ENCODE results near the gene BEND7.
"Not testable (repeated sequence)": the region's sequence is repeated elsewhere in the genome, so short reads cannot be mapped to it uniquely, and the experiment has no call there.

Gene BEND7

DNA sequence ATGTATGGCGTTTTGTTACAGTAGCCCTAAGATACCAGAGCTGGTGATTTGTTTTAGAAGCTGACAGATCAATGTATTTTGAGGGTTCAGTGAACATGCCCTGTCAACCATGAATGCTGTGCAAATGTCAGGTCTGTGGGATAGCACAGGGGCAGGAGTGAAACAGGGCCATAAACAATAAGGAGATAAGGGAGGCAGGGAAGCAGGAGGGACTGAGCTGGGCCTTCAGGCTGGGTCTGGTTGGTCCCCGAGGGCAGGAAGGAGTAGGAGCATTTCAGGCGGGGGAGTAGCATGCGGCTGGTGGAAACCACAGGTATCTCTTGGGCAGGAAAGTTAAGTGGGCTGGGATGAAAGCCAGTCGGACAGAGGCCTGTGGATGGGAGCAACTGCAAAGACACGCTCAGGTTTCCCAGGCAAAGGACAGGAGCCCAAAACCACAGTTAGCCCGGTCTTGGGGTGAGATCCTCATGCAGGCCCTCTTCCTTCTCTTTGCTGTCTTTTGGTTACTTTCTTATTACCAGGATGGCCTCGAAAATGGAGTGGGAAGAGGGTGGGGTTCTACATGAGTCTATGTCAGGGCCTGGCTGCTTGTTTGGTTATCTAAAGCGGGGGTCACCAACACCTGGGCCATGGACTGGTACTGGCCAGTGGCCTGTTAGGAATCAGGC, 111.2 kb downstream of the BEND7 start:
- H3K27ac Mint-ChIP-seq, result no peak overlapping the region
- ATAC-seq (replicated peaks) (no peak), DNase-seq (no peak)
- peaks cover 2% of the 10 kb centered on the region for H3K36me3 Mint-ChIP-seq (ENCODE audit: insufficient read depth)
- H3K4me3 Mint-ChIP-seq, result no peak overlapping the region
- peaks cover 0 to 5% of the 10 kb centered on the region in 2 donors for H3K9me3 Mint-ChIP-seq
- H3K27me3 Mint-ChIP-seq, result peaks cover 34 to 50% of the 10 kb centered on the region in 2 donors
- no peaks in the 10 kb centered on the region for H3K4me1 Mint-ChIP-seq (ENCODE audit: low read depth in 2 of 2)

DNA sequence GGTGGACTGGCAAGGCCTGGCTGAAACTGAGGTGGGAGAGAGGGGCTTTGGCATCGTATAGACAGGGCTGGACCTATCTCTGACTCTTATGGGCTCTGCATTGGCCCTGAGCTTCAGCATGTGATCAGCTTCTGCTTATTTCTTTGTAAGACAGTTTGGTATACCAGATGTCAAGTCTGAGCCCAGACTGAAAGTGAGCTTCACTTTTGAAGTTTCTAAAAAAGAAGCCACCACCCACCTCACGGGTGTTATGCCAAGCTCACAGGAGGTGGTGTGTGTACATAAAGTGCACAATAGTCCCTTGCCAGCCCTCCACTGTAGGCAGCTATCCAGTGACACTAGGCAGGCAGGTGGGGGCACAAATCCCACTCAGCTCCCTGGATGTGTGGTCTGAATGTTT, 112.1 kb downstream of the BEND7 start:
- no peak for ATAC-seq (replicated peaks)
- Mint-ChIP-seq H3K27ac (no peak overlapping the region), H3K27me3 (peaks cover 38 to 44% of the 10 kb centered on the region in 2 donors), H3K4me3 (no peak overlapping the region), H3K9me3 (peaks cover 0 to 5% of the 10 kb centered on the region in 2 donors), H3K36me3 (ENCODE audit: insufficient read depth) (peaks cover 2% of the 10 kb centered on the region), H3K4me1 (ENCODE audit: low read depth in 2 of 2) (no peaks in the 10 kb centered on the region)
- no peak for DNase-seq

GRCh38 chr10:13414855-13415254, 114.0 kb downstream of the BEND7 start:
- H3K27me3 Mint-ChIP-seq, result peaks cover 40 to 50% of the 10 kb centered on the region in 2 donors
- no peaks in the 10 kb centered on the region for H3K36me3 Mint-ChIP-seq (ENCODE audit: insufficient read depth)
- no peaks in the 10 kb centered on the region for H3K4me1 Mint-ChIP-seq (ENCODE audit: low read depth in 2 of 2)
- H3K9me3 Mint-ChIP-seq, result peaks cover 0 to 5% of the 10 kb centered on the region in 2 donors
- DNase-seq (no peak), ATAC-seq (replicated peaks) (no peak)
- H3K4me3 Mint-ChIP-seq, result no peak overlapping the region
- H3K27ac Mint-ChIP-seq, result no peak overlapping the region

GRCh38 chr10:13414137-13414536, 114.7 kb downstream of the BEND7 start:
- Mint-ChIP-seq H3K27me3 (peaks cover 40 to 53% of the 10 kb centered on the region in 2 donors), H3K9me3 (peaks cover 0 to 5% of the 10 kb centered on the region in 2 donors)
- no peak for ATAC-seq (replicated peaks)

DNA sequence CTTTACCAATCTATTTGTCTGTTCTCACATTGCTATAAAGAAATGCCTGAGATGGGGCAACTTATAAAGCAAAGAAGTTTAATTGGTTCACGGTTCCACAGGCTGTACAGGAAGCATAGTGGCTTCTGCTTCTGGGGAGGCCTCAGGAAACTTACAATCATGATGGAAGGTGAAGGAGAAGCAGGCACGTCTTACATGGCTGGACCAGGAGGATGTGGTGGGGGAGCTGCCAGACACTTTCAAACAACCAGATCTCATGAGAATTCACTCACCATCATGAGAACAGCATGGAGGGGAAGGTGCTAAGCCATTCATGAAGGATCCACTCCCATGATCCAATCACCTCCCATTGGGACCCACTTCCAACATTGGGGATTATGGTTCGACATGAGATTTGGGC, 115.9 kb downstream of the BEND7 start:
- Mint-ChIP-seq H3K4me1 (ENCODE audit: low read depth in 2 of 2) (no peaks in the 10 kb centered on the region), H3K4me3 (no peak overlapping the region), H3K27me3 (peaks cover 43 to 51% of the 10 kb centered on the region in 2 donors), H3K36me3 (ENCODE audit: insufficient read depth) (no peaks in the 10 kb centered on the region), H3K9me3 (peaks cover 0 to 5% of the 10 kb centered on the region in 2 donors), H3K27ac (no peak overlapping the region)
- no peak for ATAC-seq (replicated peaks)
- no peak for DNase-seq

More at GRCh38 chr10:13414137-13414536, 114.7 kb downstream of the BEND7 start:
- H3K4me1 Mint-ChIP-seq (ENCODE audit: low read depth in 2 of 2), result no peaks in the 10 kb centered on the region
- H3K27ac Mint-ChIP-seq, result no peak overlapping the region
- no peak overlapping the region for H3K4me3 Mint-ChIP-seq
- no peak for DNase-seq
- no peaks in the 10 kb centered on the region for H3K36me3 Mint-ChIP-seq (ENCODE audit: insufficient read depth)

DNA sequence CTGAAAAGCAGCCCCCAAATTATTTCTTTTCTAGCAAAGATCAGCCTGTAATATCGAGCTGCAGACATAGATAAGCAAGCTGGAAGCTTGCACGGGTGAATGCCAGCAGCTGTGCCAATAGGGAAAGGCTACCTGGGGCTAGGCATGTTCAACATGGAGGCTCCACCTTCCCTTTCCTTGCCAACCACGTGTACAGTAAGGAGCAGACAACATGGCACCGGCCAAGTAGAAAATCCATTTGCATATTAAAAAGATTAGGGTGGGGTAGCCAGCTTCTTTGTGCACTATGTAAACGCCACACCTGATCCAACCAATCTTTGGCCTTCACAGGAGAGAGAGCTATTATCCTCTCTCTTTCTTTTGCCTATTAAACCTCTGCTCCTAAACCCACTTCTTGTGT, 124.0 kb downstream of the BEND7 start:
- no peaks in the 10 kb centered on the region for H3K4me1 Mint-ChIP-seq (ENCODE audit: low read depth in 2 of 2)
- no peaks in the 10 kb centered on the region for H3K36me3 Mint-ChIP-seq (ENCODE audit: insufficient read depth)
- H3K27ac Mint-ChIP-seq, result no peak overlapping the region
- no peaks in the 10 kb centered on the region for H3K9me3 Mint-ChIP-seq
- DNase-seq (no peak), ATAC-seq (replicated peaks) (no peak)
- no peak overlapping the region for H3K4me3 Mint-ChIP-seq
- H3K27me3 Mint-ChIP-seq, result peaks cover 47 to 48% of the 10 kb centered on the region in 2 donors

GRCh38 chr10:13404305-13404759, 124.5 kb downstream of the BEND7 start:
- Mint-ChIP-seq H3K27ac (no peak overlapping the region), H3K9me3 (no peaks in the 10 kb centered on the region), H3K27me3 (peaks cover 49 to 50% of the 10 kb centered on the region in 2 donors), H3K4me1 (ENCODE audit: low read depth in 2 of 2) (no peaks in the 10 kb centered on the region), H3K4me3 (no peak overlapping the region), H3K36me3 (ENCODE audit: insufficient read depth) (no peaks in the 10 kb centered on the region)
- DNase-seq, result no peak
- no peak for ATAC-seq (replicated peaks)

DNA sequence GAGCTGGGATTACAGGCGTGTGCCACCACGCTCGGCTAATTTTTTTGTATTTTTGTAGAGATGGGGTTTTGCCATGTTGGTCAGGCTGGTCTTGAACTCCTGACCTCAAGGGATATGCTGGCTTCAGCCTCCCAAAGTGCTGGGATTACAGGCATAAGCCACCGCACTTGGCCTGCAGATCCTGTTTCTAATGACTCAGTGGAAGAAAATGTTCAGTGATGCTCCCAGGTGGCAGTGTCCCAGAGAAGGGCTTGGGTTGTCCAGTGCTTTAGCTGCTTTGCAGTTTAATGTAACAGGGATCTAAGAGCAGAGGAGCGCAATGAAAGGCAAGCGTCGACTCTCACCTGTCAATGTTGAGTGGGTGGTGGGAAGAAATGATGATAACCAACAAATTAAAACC, 125.4 kb downstream of the BEND7 start:
- not testable (repeated sequence) for DNase-seq; H3K36me3 Mint-ChIP-seq (ENCODE audit: insufficient read depth); H3K9me3 Mint-ChIP-seq; ATAC-seq (replicated peaks); H3K27ac Mint-ChIP-seq; H3K4me3 Mint-ChIP-seq; H3K4me1 Mint-ChIP-seq (ENCODE audit: low read depth in 2 of 2)
- H3K27me3 Mint-ChIP-seq, result peaks cover 45 to 58% of the 10 kb centered on the region in 2 donors

GRCh38 chr10:13402021-13402420, 126.8 kb downstream of the BEND7 start:
- H3K4me1 Mint-ChIP-seq (ENCODE audit: low read depth in 2 of 2), result no peaks in the 10 kb centered on the region
- no peak overlapping the region for H3K4me3 Mint-ChIP-seq
- no peaks in the 10 kb centered on the region for H3K9me3 Mint-ChIP-seq
- ATAC-seq (replicated peaks) (no peak), DNase-seq (no peak)
- peaks cover 39 to 58% of the 10 kb centered on the region in 2 donors for H3K27me3 Mint-ChIP-seq
- H3K27ac Mint-ChIP-seq, result no peak overlapping the region
- H3K36me3 Mint-ChIP-seq (ENCODE audit: insufficient read depth), result no peaks in the 10 kb centered on the region

DNA sequence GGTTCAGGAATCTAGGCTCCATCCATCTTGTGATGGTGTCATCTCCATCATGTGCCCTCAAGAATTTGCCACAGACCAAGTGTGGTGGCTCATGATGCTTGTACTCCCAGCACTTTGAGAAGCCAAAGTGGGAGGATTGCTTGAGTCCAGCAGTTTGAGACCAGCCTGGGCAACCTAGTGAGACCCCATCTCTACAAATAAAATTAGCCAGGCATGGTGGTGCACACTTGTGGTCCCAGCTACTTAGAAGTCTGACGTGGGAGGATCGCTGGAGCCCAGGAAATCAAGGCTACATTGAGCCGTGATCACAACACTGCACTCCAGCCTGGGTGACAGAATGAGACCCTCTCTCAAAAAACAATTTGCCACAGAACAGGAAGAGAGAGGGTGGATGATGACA, 127.7 kb downstream of the BEND7 start:
- no peaks in the 10 kb centered on the region for H3K9me3 Mint-ChIP-seq
- no peaks in the 10 kb centered on the region for H3K4me1 Mint-ChIP-seq (ENCODE audit: low read depth in 2 of 2)
- DNase-seq (no peak), ATAC-seq (replicated peaks) (no peak)
- H3K27ac Mint-ChIP-seq, result no peak overlapping the region
- peaks cover 37 to 57% of the 10 kb centered on the region in 2 donors for H3K27me3 Mint-ChIP-seq
- H3K36me3 Mint-ChIP-seq (ENCODE audit: insufficient read depth), result no peaks in the 10 kb centered on the region
- H3K4me3 Mint-ChIP-seq, result no peak overlapping the region

DNA sequence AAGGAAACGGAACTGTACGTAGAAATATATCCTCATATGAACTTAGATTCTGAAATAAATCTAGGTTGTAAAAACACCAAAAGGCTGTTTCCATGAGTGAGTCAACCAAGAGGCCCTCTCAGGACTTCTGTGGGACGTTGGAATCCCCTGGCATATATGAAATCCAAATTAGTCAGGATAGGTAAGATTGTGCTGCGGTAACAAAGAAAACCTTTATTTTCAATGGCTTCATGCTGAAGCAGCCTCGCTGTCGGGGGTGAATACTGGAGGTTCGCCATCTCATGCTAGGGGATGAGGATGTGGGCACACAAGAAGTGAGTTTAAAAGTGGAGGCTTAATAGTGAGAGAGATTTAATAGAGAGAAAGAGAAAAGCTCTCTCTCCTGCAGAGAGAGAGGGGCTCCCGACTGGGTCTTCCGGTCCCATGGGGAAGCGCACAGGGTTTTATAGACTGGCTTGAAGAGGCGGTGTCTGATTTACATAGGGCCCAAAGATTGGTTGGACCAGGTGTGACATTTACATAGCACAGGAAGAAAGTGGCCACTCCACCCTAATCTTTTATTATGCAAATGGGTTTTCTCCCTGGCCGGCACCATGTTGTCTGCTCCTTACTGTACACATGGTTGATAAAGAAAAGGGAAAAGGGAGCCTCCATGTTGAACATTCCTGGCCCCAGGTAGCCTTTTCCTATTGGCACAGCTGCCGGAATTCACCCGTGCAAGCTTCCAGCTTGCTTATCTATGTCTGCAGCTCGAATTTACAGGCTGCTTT, 128.4 kb downstream of the BEND7 start:
- ATAC-seq (replicated peaks) (no peak), DNase-seq (no peak)
- no peak overlapping the region for H3K4me3 Mint-ChIP-seq
- no peak overlapping the region for H3K27ac Mint-ChIP-seq
- no peaks in the 10 kb centered on the region for H3K36me3 Mint-ChIP-seq (ENCODE audit: insufficient read depth)
- H3K27me3 Mint-ChIP-seq, result peaks cover 37 to 50% of the 10 kb centered on the region in 2 donors
- no peaks in the 10 kb centered on the region for H3K9me3 Mint-ChIP-seq
- no peaks in the 10 kb centered on the region for H3K4me1 Mint-ChIP-seq (ENCODE audit: low read depth in 2 of 2)

GRCh38 chr10:13399752-13400151, 129.1 kb downstream of the BEND7 start:
- H3K27ac Mint-ChIP-seq, result no peak overlapping the region
- DNase-seq (no peak), ATAC-seq (replicated peaks) (no peak)
- peaks cover 37 to 54% of the 10 kb centered on the region in 2 donors for H3K27me3 Mint-ChIP-seq
- H3K9me3 Mint-ChIP-seq, result no peaks in the 10 kb centered on the region
- no peaks in the 10 kb centered on the region for H3K4me1 Mint-ChIP-seq (ENCODE audit: low read depth in 2 of 2)
- H3K36me3 Mint-ChIP-seq (ENCODE audit: insufficient read depth), result no peaks in the 10 kb centered on the region
- no peak overlapping the region for H3K4me3 Mint-ChIP-seq

- H3K36me3 Mint-ChIP-seq (ENCODE audit: insufficient read depth), result no peaks in the 10 kb centered on the region
- peaks cover 35 to 59% of the 10 kb centered on the region in 2 donors for H3K27me3 Mint-ChIP-seq
- no peak overlapping the region for H3K4me3 Mint-ChIP-seq
- H3K4me1 Mint-ChIP-seq (ENCODE audit: low read depth in 2 of 2), result no peaks in the 10 kb centered on the region
- no peak for ATAC-seq (replicated peaks)
- H3K27ac Mint-ChIP-seq, result no peak overlapping the region
- H3K9me3 Mint-ChIP-seq, result no peaks in the 10 kb centered on the region
- DNase-seq, result no peak
These were observed 129.6 kb downstream of the BEND7 start for GRCh38 chr10:13399236-13399635.

DNA sequence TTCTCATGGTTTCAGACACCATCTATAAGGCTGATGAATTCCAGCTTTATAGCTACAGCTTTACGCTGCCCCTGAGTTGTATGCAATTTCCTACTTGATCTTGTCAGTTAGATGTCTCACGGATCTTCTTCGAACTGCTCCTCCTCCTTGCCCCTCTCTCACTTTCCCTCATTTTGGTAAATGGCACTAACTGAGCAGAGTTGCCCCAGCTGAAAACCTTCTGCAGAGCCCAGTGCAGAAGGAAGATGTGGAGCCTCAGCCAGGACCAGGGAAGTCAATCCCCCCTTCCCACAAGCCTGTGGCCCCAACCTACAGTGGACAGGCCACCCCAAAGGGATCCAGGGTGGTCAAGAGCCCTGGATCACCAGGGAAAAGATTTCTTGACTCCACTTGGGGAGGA, 131.8 kb downstream of the BEND7 start:
- DNase-seq, result no peak
- H3K36me3 Mint-ChIP-seq (ENCODE audit: insufficient read depth), result no peaks in the 10 kb centered on the region
- H3K4me3 Mint-ChIP-seq, result no peak overlapping the region
- peaks cover 31 to 64% of the 10 kb centered on the region in 2 donors for H3K27me3 Mint-ChIP-seq
- no peak for ATAC-seq (replicated peaks)
- no peaks in the 10 kb centered on the region for H3K4me1 Mint-ChIP-seq (ENCODE audit: low read depth in 2 of 2)
- no peak overlapping the region for H3K27ac Mint-ChIP-seq
- H3K9me3 Mint-ChIP-seq, result no peaks in the 10 kb centered on the region
